HG02981 (cell line): ENCODE data around the gene LBX2.
"Not testable (repeated sequence)": the region's sequence is repeated elsewhere in the genome, so short reads cannot be mapped to it uniquely, and the experiment has no call there.

Source experiments
- ATAC-seq: cut with Tn5 transposase; IDR thresholded peaks from one replicate; pipeline ENCODE4 v1.9.1; 2021; ENCODE audit warnings: mild to moderate bottlenecking, moderate library complexity; ENCODE audit not compliant: unreplicated experiment

The LBX2 gene

GRCh38 chr2:74486141-74486540, 13.3 kb downstream of the LBX2 start:
- ATAC-seq, result no peak

GRCh38 chr2:74483675-74484164, 15.7 kb downstream of the LBX2 start:
- ATAC-seq, result not testable (repeated sequence)

- peak; percentile 92 for ATAC-seq
Measured at GRCh38 chr2:74482801-74483674, 16.4 kb downstream of the LBX2 start, which contains the start of the genes CCDC142 and TTC31. TSS of gene CCDC142 (minus strand) at chr2:74482998. CDS start at chr2:74482837, 161 bp downstream. TSS of gene TTC31 (plus strand) at chr2:74483081. CDS start at chr2:74483096, 15 bp downstream.

GRCh38 chr2:74481961-74482800, 17.2 kb downstream of the LBX2 start:
- peak; percentile 29 for ATAC-seq

GRCh38 chr2:74481431-74481830, 18.0 kb downstream of the LBX2 start:
- ATAC-seq, result no peak

- no peak for ATAC-seq
Measured at GRCh38 chr2:74474899-74475298, 24.5 kb downstream of the LBX2 start.

- no peak for ATAC-seq
Measured at GRCh38 chr2:74474481-74474880, 24.9 kb downstream of the LBX2 start.

GRCh38 chr2:74472945-74473258, 26.5 kb downstream of the LBX2 start:
- peak; percentile 8 for ATAC-seq

- ATAC-seq, result peak; percentile 77
Measured at GRCh38 chr2:74472086-74472944, 27.1 kb downstream of the LBX2 start, which contains the start of gene MRPL53. TSS of gene MRPL53 (minus strand) at chr2:74472680. CDS start at chr2:74472660, 20 bp downstream.

GRCh38 chr2:74471332-74472065, 27.9 kb downstream of the LBX2 start:
- ATAC-seq, result no peak

- not testable (repeated sequence) for ATAC-seq
Measured at GRCh38 chr2:74470742-74471141, 28.7 kb downstream of the LBX2 start.

GRCh38 chr2:74464406-74464805, 35.0 kb downstream of the LBX2 start:
- ATAC-seq, result no peak

- no peak for ATAC-seq
Measured at GRCh38 chr2:74462786-74463105, 36.7 kb downstream of the LBX2 start.

GRCh38 chr2:74462054-74462785, 37.2 kb downstream of the LBX2 start:
- ATAC-seq, result no peak

- no peak for ATAC-seq
Measured at GRCh38 chr2:74461187-74462053, 38.0 kb downstream of the LBX2 start.

GRCh38 chr2:74460187-74460586, 39.2 kb downstream of the LBX2 start:
- ATAC-seq, result not testable (repeated sequence)

GRCh38 chr2:74459503-74460118, 39.8 kb downstream of the LBX2 start:
- not testable (repeated sequence) for ATAC-seq

- no peak for ATAC-seq
Measured at GRCh38 chr2:74458938-74459363, 40.5 kb downstream of the LBX2 start.
